Panc1 (cell line): ENCODE data around the gene PBRM1. TPM values are rescaled to one million over a fixed set of nuclear protein-coding genes. Genes with fewer than 3 reads are reported as not detected.

Experiments
- ATAC-seq: fragments of 200-7000 bp; cut with Tn5 transposase; 2 replicates; pipeline ENCODE4 v1.9.1; 2020; ENCODE audit warnings: mild to moderate bottlenecking, moderate library complexity
- BruUV-seq: library from RNA; stranded (reverse); fragments of 400-500 nt; replicated peaks from 2 replicates; lab custom pipeline; 2021; lab: Mats Ljungman, UMichigan
- CTCF ChIA-PET: fragments of 300-600 bp; sonication (Branson Sonifier 250); formaldehyde crosslinking; loops from one replicate; lab custom pipeline; 2022; ENCODE audit warnings: antibody characterized with exemption; lab: Charles Lee
- POLR2A ChIA-PET: fragments of 300-600 bp; sonication (Branson Sonifier 250); formaldehyde crosslinking; loops from one replicate; lab custom pipeline; 2022; ENCODE audit warnings: antibody characterized with exemption; lab: Charles Lee
- DNase-seq: peaks from one replicate; pipeline ENCODE4 v3.0.0-alpha.2; 2010; ENCODE audit warnings: low read depth, low spot score
- H3K27ac ChIP-seq: 2 replicates; pipeline ENCODE4 v1.5.1; 2011; ENCODE audit warnings: mild to moderate bottlenecking, low read length, inconsistent platforms
- H3K27me3 ChIP-seq: fragments of 200-500 bp; sonication (Bioruptor generic); 2 replicates; pipeline ENCODE4 v1.6.0; 2014; ENCODE audit warnings: low read length, inconsistent platforms; ENCODE audit not compliant: control insufficient read depth, insufficient read depth
- H3K36me3 ChIP-seq: fragments of 200-500 bp; sonication (Bioruptor generic); 2 replicates; pipeline ENCODE4 v1.5.1; 2014; ENCODE audit warnings: inconsistent platforms, mild to moderate bottlenecking, low read length, moderate library complexity; ENCODE audit not compliant: control insufficient read depth, insufficient read depth
- H3K4me1 ChIP-seq: 2 replicates; pipeline ENCODE4 v1.5.1; 2011; ENCODE audit warnings: inconsistent platforms, mild to moderate bottlenecking, low read length, moderate library complexity; ENCODE audit not compliant: control insufficient read depth, insufficient read depth
- H3K4me3 ChIP-seq, 2 experiments: 2 replicates each; pipeline ENCODE4 v1.5.1; 2011 to 2012; ENCODE audit warnings: low read depth in 2 of 2, low read length in 2 of 2, mild to moderate bottlenecking in 2 of 2, inconsistent platforms in 1 of 2, moderate library complexity in 1 of 2
- H3K9me3 ChIP-seq: fragments of 200-500 bp; sonication (Bioruptor generic); 2 replicates; pipeline ENCODE4 v1.5.1; 2014; ENCODE audit warnings: low read depth, mild to moderate bottlenecking, inconsistent platforms, low read length, moderate library complexity; ENCODE audit not compliant: control insufficient read depth, insufficient read depth
- CTCF ChIP-seq: fragments of 450-650 bp; IDR thresholded peaks from 2 replicates; pipeline ENCODE4 v1.5.1; 2017; ENCODE audit warnings: mild to moderate bottlenecking
- POLR2AphosphoS5 ChIP-seq: IDR thresholded peaks from 2 replicates; pipeline ENCODE4 v1.6.1; 2012; ENCODE audit warnings: mild to moderate bottlenecking, low read depth, low read length, moderate library complexity
- REST ChIP-seq, 2 experiments: IDR thresholded peaks; 2 replicates each; pipeline ENCODE4 v1.6.1; 2011 to 2012; ENCODE audit warnings: low read depth in 2 of 2, control low read depth in 1 of 2, low read length in 1 of 2, mild to moderate bottlenecking in 1 of 2, moderate library complexity in 1 of 2; ENCODE audit not compliant: insufficient read depth in 1 of 2
- SIN3A ChIP-seq: IDR thresholded peaks from 2 replicates; pipeline ENCODE4 v1.6.1; 2012; ENCODE audit warnings: low read depth, mild to moderate bottlenecking, low read length, moderate library complexity, borderline replicate concordance; ENCODE audit not compliant: insufficient read depth
- TCF7L2 ChIP-seq: IDR thresholded peaks from 2 replicates; pipeline ENCODE4 v1.6.1; 2011; ENCODE audit warnings: mild to moderate bottlenecking, low read depth, low read length, inconsistent platforms
- in situ Hi-C: cut with HindIII; loops from 2 replicates; pipeline ENCODE4 v1.10.0; 2016; ENCODE audit warnings: low sequenced_read_pairs, low pct_unique_long_range_greater_than_20kb
- intact Hi-C: fragments of 100-400 bp; cut with micrococcal nuclease; formaldehyde crosslinking; loops from one replicate; pipeline ENCODE4 v1.10.0; 2022; ENCODE audit not compliant: unreplicated experiment
- total RNA-seq: library from RNA; stranded (reverse); gene quantifications from one replicate; pipeline ENCODE4 v1.2.1, GENCODE V29; 2021; ENCODE audit not compliant: unreplicated experiment

Gene PBRM1
- total RNA-seq, 1 experiment from 2014 or later: 43.5 TPM

GRCh38 chr3:52651592-52651991, 34.1 kb downstream of the PBRM1 start:
- no TSS peak for BruUV-seq
- no peak for ATAC-seq
- POLR2A ChIA-PET: no interaction called here
- no peaks in the 10 kb centered on the region for H3K4me1 ChIP-seq
- CTCF ChIA-PET: no interaction called here
- no peak for TF ChIP-seq TCF7L2
- TF ChIP-seq REST (IDR thresholded peaks at IDR 0.05; ENCODE audit: insufficient read depth in 1 of 2, low read depth in 2 of 2, low read length in 1 of 2): no peak
- no peak for TF ChIP-seq CTCF
- no peak for TF ChIP-seq POLR2AphosphoS5
- TF ChIP-seq SIN3A: no peak
- intact Hi-C loops: no loop called here
- in situ Hi-C loops: no loop called here
- no peaks in the 10 kb centered on the region for H3K27me3 ChIP-seq
- no peaks in the 10 kb centered on the region for H3K9me3 ChIP-seq
- H3K36me3 ChIP-seq: peaks cover 11% of the 10 kb centered on the region
- no peak overlapping the region for H3K4me3 ChIP-seq
- H3K27ac ChIP-seq: no peak overlapping the region
- DNase-seq: no peak

GRCh38 chr3:52650439-52650838, 35.3 kb downstream of the PBRM1 start:
- no TSS peak for BruUV-seq
- ATAC-seq (no peak), DNase-seq (no peak)
- H3K27ac ChIP-seq: no peak overlapping the region
- ChIA-PET POLR2A (no interaction called here), CTCF (no interaction called here)
- no peaks in the 10 kb centered on the region for H3K27me3 ChIP-seq
- H3K4me1 ChIP-seq: no peaks in the 10 kb centered on the region
- no peaks in the 10 kb centered on the region for H3K9me3 ChIP-seq
- in situ Hi-C loops: no loop called here
- H3K36me3 ChIP-seq: peaks cover 8% of the 10 kb centered on the region
- H3K4me3 ChIP-seq: no peak overlapping the region
- intact Hi-C loops: no loop called here
- TF ChIP-seq TCF7L2: no peak
- TF ChIP-seq POLR2AphosphoS5: no peak
- no peak for TF ChIP-seq SIN3A
- TF ChIP-seq REST (IDR thresholded peaks at IDR 0.05; ENCODE audit: insufficient read depth in 1 of 2, low read depth in 2 of 2, low read length in 1 of 2): no peak
